ENCODE results near the gene RNU7-1. TPM values are rescaled to one million over a fixed set of nuclear protein-coding genes. Genes with fewer than 3 reads are reported as not detected.

Gene RNU7-1
- total RNA-seq (not detected in 2 replicates), polyA plus RNA-seq (not detected in 2 replicates)

DNA sequence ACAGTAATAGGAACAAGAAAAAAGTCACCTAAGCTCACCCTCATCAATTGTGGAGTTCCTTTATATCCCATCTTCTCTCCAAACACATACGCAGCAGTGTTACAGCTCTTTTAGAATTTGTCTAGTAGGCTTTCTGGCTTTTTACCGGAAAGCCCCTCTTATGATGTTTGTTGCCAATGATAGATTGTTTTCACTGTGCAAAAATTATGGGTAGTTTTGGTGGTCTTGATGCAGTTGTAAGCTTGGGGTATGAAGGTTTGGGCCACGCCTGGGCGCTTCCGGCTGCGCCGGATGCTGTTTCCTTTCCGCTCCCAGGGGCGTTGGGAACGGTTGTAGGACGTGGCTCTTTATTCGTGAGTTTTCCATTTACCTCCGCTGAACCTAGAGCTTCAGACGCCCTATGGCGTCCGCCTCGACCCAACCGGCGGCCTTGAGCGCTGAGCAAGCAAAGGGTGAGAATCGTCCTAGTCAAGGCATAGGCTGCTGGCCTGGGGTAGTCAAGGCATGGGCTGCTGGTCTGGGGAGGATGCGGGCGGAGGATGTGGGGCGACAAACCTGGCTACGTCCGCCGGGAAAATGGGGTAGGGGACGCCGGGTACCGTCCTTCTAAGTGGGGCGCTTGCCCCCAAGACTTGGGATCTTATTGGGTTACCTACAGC lies at the start of gene RNU7-1, which contains the start of gene C12orf57:
RNU7-1 (plus strand) TSS at position 95 of the 659 bp plus-strand sequence.
C12orf57 (plus strand) TSS at position 301 of the 659 bp plus-strand sequence; CDS start at position 401, 100 bp downstream.
- Histone ChIP-seq H3K4me3 (peak within 1 kb of the TSS; percentile 47), H3K9me3 (ENCODE audit: low read depth) (no peaks in the 10 kb centered on the region), H3K36me3 (no peaks in the 10 kb centered on the region), H3K27me3 (no peaks in the 10 kb centered on the region), H3K4me1 (ENCODE audit: low read depth) (peaks cover under 1% of the 10 kb centered on the region), H3K27ac (peak within 1 kb of the TSS; percentile 98)
- DNase-seq (ENCODE audit: low read depth in 1 of 2, low spot score in 1 of 2): peak; percentile 86 to 88
- TF ChIP-seq, protein P1, sequence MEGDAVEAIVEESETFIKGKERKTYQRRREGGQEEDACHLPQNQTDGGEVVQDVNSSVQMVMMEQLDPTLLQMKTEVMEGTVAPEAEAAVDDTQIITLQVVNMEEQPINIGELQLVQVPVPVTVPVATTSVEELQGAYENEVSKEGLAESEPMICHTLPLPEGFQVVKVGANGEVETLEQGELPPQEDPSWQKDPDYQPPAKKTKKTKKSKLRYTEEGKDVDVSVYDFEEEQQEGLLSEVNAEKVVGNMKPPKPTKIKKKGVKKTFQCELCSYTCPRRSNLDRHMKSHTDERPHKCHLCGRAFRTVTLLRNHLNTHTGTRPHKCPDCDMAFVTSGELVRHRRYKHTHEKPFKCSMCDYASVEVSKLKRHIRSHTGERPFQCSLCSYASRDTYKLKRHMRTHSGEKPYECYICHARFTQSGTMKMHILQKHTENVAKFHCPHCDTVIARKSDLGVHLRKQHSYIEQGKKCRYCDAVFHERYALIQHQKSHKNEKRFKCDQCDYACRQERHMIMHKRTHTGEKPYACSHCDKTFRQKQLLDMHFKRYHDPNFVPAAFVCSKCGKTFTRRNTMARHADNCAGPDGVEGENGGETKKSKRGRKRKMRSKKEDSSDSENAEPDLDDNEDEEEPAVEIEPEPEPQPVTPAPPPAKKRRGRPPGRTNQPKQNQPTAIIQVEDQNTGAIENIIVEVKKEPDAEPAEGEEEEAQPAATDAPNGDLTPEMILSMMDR (IDR thresholded peaks at IDR 0.05; ENCODE audit: low read depth, low read length): no peak

DNA sequence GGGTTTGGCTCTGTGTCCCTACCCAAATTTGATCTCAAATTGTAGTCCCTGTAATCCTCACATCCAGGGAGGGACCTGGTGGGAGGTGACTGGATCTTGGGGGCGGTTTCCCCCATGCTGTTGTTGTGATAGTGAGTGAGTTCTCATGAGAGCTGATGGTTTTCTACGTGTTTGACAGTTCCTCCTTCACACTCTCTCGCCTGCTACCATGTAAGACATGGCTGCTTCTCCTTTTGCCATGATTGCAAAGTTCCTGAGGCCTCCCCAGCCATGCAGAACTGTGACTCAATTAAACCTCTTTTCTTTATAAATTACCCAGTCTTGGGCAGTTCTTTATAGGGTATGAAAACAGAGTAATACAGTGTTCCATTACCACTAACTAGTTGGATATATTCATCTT lies 49.3 kb upstream of the RNU7-1 start:
- no peaks in the 10 kb centered on the region for H3K27me3 ChIP-seq
- no peak for DNase-seq (ENCODE audit: low read depth in 1 of 2, low spot score in 1 of 2)
- TF ChIP-seq, protein P1 (IDR thresholded peaks at IDR 0.05; ENCODE audit: low read depth, low read length): no peak
- no peaks in the 10 kb centered on the region for H3K4me1 ChIP-seq (ENCODE audit: low read depth)
- H3K9me3 ChIP-seq (ENCODE audit: low read depth): no peaks in the 10 kb centered on the region
- H3K27ac ChIP-seq: no peak overlapping the region
- H3K36me3 ChIP-seq: no peaks in the 10 kb centered on the region
- no peak overlapping the region for H3K4me3 ChIP-seq

DNA sequence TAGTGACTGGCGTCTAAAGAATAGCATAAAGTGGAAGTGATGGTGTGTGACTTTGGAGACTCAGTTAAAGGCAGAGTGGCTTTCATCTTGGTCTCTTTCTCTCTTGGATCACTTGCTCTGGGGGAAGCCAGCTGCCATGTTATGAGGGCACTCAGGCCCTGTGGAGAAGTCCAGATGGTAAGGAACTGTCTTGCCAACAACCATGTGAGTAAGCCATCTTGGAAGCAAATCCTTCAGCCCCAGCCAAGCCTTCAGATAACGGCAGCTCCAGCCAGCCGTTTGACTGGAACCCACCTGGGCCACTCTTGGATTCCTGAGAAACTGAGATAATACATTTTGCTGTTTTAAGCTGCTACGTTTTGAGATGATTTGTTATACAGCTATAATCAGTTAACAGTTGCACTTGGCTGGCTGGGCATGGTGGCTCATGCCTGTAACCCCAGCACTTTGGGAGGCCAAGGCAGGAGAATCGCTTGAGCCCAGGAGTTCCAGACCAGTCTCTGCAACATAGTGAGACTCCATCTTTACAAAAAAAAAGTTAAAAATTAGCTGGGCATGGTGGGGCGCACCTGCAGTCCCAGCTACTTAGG lies 46.7 kb upstream of the RNU7-1 start:
- Histone ChIP-seq H3K27me3 (no peaks in the 10 kb centered on the region), H3K4me3 (no peak overlapping the region), H3K4me1 (ENCODE audit: low read depth) (no peaks in the 10 kb centered on the region), H3K9me3 (ENCODE audit: low read depth) (no peaks in the 10 kb centered on the region), H3K36me3 (no peaks in the 10 kb centered on the region), H3K27ac (no peak overlapping the region)
- TF ChIP-seq, protein P1 (IDR thresholded peaks at IDR 0.05; ENCODE audit: low read depth, low read length): no peak
- no peak for DNase-seq (ENCODE audit: low read depth in 1 of 2, low spot score in 1 of 2)

DNA sequence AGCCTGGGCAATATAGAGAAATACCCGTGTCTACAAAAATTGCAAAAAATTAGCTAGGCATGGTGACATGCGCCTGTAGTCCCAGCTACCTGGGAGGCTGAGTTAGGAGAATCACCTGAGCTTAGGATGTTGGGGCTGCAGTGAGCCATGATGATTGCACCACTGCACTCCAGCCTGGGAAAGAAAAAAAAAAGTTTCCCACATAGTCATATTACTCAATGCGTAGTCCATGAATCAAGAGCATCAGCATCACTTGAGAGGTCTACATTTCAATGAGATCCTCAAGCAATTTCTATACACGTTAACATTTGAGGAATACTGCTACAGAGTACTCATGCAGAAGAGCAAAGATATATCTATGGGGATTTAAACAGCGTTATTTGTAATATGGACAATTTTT lies 44.2 kb upstream of the RNU7-1 start:
- no peaks in the 10 kb centered on the region for H3K36me3 ChIP-seq
- TF ChIP-seq, protein P1 (IDR thresholded peaks at IDR 0.05; ENCODE audit: low read depth, low read length): no peak
- no peak overlapping the region for H3K27ac ChIP-seq
- H3K27me3 ChIP-seq: no peaks in the 10 kb centered on the region
- no peak overlapping the region for H3K4me3 ChIP-seq
- no peaks in the 10 kb centered on the region for H3K4me1 ChIP-seq (ENCODE audit: low read depth)
- no peaks in the 10 kb centered on the region for H3K9me3 ChIP-seq (ENCODE audit: low read depth)
- peak in 1 of 2 donors; percentile 14 for DNase-seq (ENCODE audit: low read depth in 1 of 2, low spot score in 1 of 2)

DNA sequence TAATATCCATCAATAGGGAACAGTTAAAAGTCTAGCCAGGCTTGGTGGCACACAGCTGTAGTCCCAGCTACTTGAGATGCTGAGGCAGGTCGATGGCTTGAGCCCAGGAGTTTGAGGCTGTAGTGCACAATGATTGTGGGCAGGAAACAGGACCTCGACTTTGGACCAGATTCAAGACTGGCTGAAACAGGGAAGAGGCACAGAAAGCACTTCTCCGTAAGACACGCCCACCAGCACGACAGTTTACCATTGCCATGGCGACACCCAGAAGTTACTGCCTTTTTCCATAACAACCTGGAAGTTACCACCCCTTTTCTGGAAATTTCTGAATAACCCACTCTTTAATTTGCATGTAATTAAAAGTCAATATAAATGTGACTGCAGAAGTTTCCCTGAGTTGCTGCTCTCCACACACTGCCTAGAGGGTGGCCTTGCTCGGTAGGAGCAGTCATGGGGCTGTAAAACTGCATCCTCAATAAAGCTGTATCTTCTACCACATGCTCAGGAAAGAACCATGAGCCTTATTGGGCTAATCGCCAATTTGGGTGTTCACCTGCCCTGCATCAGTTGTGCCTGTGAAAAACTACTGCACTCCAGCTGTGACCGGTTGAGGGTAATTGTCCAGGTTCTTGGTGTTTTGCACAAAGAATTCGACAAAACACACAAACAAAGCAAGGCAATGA lies 43.6 kb upstream of the RNU7-1 start:
- Histone ChIP-seq H3K4me3 (no peak overlapping the region), H3K9me3 (ENCODE audit: low read depth) (no peaks in the 10 kb centered on the region), H3K4me1 (ENCODE audit: low read depth) (peaks cover under 1% of the 10 kb centered on the region), H3K27me3 (no peaks in the 10 kb centered on the region), H3K27ac (no peak overlapping the region), H3K36me3 (no peaks in the 10 kb centered on the region)
- TF ChIP-seq, protein P1 (IDR thresholded peaks at IDR 0.05; ENCODE audit: low read depth, low read length): no peak
- DNase-seq (ENCODE audit: low read depth in 1 of 2, low spot score in 1 of 2): peak in 1 of 2 donors; percentile 80
